Sciatic nerve (tissue), 2 donors: Measurements from ENCODE around the gene MUC4. TPM values are rescaled to one million over a fixed set of nuclear protein-coding genes. Genes with fewer than 3 reads are reported as not detected.
A peak's percentile ranks its signal among the peaks of the same experiment; 100 is the strongest.
"Not testable (repeated sequence)": the region's sequence is repeated elsewhere in the genome, so short reads cannot be mapped to it uniquely, and the experiment has no call there.

ENCODE experiments used
- ATAC-seq: fragments of 200-7000 bp; cut with Tn5 transposase; one replicate; pipeline ENCODE4 v1.9.1; 2020; ENCODE audit warnings: mild to moderate bottlenecking, moderate library complexity
- DNase-seq: peaks from one replicate; pipeline ENCODE4 v3.0.0-alpha.2; 2020; ENCODE audit warnings: low spot score
- intact Hi-C: fragments of 100-400 bp; cut with DNase I; formaldehyde crosslinking; loops from one replicate; pipeline ENCODE4 v1.14.2; 2022
- total RNA-seq: library from RNA; stranded (reverse); fragmentation: NEBNext Ultra II Directional; extraction: Animal tissue kit (Norgen Biotek cat#: 25700); gene quantifications from one replicate; pipeline ENCODE4 v1.2.1, GENCODE V29; 2021
- donor health status: DM: no; HTN: no; CAD: no.
- donor health status: DM: no; HTN: no; CAD: no.

The MUC4 gene
- total RNA-seq, 1 donor from 2014 or later, result 0.31 TPM

DNA sequence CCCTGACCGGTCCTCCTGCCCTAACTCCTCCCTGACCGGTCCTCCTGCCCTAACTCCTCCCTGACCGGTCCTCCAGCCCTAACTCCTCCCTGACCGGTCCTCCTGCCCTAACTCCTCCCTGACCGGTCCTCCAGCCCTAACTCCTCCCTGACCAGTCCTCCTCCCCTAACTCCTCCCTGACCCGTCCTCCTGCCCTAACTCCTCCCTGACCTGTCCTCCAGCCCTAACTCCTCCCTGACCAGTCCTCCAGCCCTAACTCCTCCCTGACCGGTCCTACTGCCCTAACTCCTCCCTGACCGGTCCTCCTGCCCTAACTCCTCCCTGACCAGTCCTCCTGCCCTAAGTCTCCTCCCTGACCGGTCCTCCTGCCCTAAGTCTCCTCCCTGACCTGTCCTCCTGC is 98.6 kb downstream of the MUC4 start:
- ATAC-seq, DNase-seq, intact Hi-C loops: not testable (repeated sequence)

- ATAC-seq, intact Hi-C loops, DNase-seq: not testable (repeated sequence)
Observed at GRCh38 chr3:195712535-195712910, 99.2 kb downstream of the MUC4 start.

DNA sequence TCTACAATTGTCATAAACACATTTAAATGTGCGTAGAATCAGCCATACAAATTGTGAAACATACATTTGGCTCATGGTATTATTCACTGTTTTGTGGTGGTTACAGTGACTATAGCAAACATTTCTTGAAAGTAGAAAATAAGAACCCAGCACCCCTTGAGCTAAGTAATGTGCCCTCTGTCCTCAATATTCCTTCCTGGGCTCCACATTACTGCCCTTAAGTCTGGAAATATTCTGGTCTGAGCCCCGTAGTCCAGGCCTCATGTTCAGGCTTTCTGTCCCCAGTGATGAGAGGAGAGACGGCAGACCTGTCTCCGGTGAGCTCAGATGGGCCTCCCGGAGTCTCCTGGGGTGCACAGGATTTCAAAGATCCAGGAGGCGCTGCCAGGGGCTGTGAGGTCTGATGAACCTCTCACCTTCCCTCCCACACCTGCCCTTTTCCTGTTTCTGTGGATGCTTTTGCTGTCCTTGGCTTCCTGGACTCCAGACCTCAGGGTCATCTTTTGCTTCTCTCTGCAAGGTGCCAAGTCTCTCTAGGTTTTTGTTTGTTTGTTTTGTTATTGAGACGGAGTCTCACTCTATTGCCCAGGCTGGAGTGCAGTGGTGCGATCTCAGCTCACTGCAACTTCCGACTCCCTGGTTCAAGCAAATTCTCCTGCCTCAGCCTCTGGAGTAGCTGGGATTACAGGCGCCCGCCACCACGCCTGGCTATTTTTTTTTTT is 99.8 kb downstream of the MUC4 start:
- intact Hi-C loops, result no loop called here
- ATAC-seq (no peak), DNase-seq (no peak)

GRCh38 chr3:195711091-195711812 is 100.5 kb downstream of the MUC4 start:
- intact Hi-C loops, DNase-seq: not testable (repeated sequence)
- ATAC-seq, result peak; percentile 4

GRCh38 chr3:195710126-195710905 is 101.4 kb downstream of the MUC4 start:
- DNase-seq, intact Hi-C loops, ATAC-seq: not testable (repeated sequence)

DNA sequence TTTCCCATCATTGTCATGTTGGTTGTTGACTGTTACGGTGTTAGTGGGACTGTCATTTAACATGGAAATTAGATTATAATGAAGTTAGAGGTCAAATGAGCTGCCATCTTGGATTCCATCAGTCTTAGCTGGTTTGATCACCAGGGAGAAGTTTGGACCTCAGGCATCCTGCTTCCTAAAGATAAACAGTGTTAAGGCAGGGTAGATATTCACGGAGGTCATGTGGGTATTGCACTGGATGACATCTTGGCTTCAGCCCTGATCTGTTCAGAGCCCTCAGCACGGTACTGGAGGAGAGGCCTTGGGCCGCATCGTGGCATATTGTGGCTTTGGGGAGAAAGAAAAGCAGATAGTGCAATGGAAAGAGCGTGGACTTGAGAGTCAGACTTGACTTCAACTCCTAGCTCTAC is 102.0 kb downstream of the MUC4 start:
- DNase-seq, result no peak
- ATAC-seq, result no peak
- intact Hi-C loops, result no loop called here

GRCh38 chr3:195708626-195709481 is 102.9 kb downstream of the MUC4 start:
- DNase-seq (peak; percentile 55), ATAC-seq (peak; percentile 16)
- intact Hi-C loops, result no loop called here

DNA sequence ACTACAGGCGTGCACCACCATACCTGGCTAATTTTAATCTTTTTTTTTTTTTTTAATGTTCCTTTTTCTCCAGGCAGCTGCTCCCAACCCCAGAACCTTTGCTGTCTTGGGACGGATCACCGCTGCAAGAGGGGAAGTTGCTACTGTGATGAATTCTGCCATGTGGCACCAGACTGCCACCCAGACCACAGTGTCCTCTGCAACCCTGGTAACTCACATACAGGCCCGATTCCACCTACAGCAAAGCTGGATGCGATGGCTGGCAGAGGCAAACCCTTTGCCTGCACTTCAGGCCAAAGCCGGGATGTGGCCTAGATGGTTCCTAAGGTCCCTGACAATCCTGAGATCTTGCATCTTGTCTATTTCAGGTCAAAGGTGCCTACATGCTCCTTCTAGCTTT is 103.7 kb downstream of the MUC4 start:
- DNase-seq (peak; percentile 57), ATAC-seq (no peak)
- intact Hi-C loops, result no loop called here

- DNase-seq (peak; percentile 62), ATAC-seq (no peak)
- intact Hi-C loops, result no loop called here
Observed at GRCh38 chr3:195705081-195705991, 106.4 kb downstream of the MUC4 start.

DNA sequence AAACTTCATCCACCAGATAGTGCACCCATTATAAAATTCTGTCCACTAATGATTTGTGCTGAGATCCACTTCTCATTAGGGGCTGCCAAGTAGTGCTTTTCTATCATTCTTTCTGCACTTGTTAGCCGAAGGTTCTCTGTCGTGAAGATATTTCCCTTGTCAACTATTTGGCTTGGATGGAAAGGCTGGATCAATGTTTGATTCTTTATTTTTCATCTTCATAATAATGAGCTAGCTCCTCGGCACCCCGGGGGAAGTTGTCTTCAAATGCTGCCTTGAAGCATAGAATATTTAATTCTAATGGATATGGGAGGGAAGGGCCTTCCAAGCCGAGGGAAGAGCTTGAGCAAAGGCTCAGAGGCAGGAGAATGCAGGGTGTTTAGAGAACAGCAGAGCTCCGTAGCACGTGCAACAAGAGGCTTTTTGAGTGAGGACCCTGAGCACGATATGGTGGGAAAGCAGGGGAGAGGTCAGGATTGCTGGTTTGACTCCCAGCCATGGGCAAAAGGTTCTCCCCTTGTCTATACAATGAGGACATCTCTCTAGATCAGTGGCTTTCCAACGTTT is 107.2 kb downstream of the MUC4 start:
- ATAC-seq (no peak), DNase-seq (peak; percentile 49)
- intact Hi-C loops, result no loop called here

- no peak for ATAC-seq
Observed at GRCh38 chr3:195703776-195704175, 108.0 kb downstream of the MUC4 start.

GRCh38 chr3:195701042-195701915 is 110.5 kb downstream of the MUC4 start:
- intact Hi-C loops, result no loop called here
- ATAC-seq (no peak), DNase-seq (no peak)

More at GRCh38 chr3:195703776-195704175, 108.0 kb downstream of the MUC4 start:
- peak; percentile 37 for DNase-seq
- intact Hi-C loops, result no loop called here

DNA sequence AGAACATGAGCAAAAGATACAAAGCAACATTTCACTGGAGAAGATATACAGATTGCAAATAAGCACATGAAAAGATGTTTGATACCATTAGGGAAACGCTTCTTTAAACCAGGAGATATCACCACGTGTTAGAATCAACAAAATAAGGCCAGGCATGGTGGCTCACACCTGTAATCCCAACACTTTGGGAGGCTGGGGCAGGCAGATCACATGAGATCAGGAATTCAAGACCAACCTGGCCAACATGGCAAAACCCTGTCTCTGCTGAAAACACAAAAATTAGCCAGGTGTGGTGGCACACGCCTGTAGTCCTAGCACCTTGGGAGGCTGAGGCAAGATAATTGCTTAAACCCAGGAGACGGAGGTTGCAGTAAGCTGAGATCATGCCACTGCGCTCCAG is 111.4 kb downstream of the MUC4 start:
- intact Hi-C loops, result no loop called here
- no peak for DNase-seq
- no peak for ATAC-seq

- DNase-seq (no peak), ATAC-seq (peak; percentile 3)
- intact Hi-C loops, result no loop called here
Observed at GRCh38 chr3:195699860-195700259, 111.9 kb downstream of the MUC4 start.

DNA sequence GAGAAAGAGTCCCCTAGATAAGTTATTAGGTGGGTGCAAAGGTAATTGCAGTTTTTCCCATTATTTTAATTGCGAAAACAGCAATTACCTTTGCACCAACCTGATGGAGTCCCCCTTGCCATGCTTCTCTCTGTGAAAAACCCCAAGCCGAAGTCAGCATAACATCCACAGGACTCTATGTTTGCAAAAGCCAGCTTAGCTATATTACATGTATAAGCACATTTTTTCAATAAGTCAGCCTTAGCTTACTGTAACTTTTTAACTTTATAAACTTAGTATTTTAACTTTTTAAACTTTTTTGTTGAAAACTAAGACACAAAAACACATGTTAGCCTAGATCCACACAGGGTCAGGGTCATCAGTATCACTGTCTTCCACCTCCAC is 112.3 kb downstream of the MUC4 start:
- ATAC-seq (no peak), DNase-seq (no peak)
- intact Hi-C loops, result no loop called here

- ATAC-seq (peak; percentile 27), DNase-seq (no peak)
- intact Hi-C loops, result no loop called here
Observed at GRCh38 chr3:195698647-195699387, 112.9 kb downstream of the MUC4 start.
